Esophagus squamous epithelium (tissue), 5 donors: ENCODE data around the gene GNB3. TPM values are rescaled to one million over a fixed set of nuclear protein-coding genes. Genes with fewer than 3 reads are reported as not detected.

Experiments
- DNase-seq: peaks from one replicate; lab custom pipeline; 2025; lab: John Stamatoyannopoulos, UW
- H3K27ac ChIP-seq, 4 donors: fragments of 200-600 bp; sonication (generic); one replicate each; pipeline ENCODE4 v1.5.1; 2016 to 2019; ENCODE audit warnings: mild to moderate bottlenecking in 1 of 4
- H3K27me3 ChIP-seq, 4 donors: fragments of 200-600 bp; sonication (generic); 1 replicate in 3 of 4; 2 replicates in 1 of 4; pipeline versions ENCODE4 v1.5.1 to v1.6.0; 2017 to 2021; ENCODE audit warnings: antibody characterized with exemption in 1 of 4
- H3K36me3 ChIP-seq, 3 donors: fragments of 200-600 bp; sonication (generic); one replicate each; pipeline ENCODE4 v1.5.1; 2016 to 2019
- H3K4me1 ChIP-seq, 3 donors: fragments of 200-600 bp; sonication (generic); one replicate each; pipeline ENCODE4 v1.5.1; 2017 to 2019
- H3K4me3 ChIP-seq, 4 donors: fragments of 200-600 bp; sonication (generic); 1 replicate in 3 of 4; 2 replicates in 1 of 4; pipeline ENCODE4 v1.5.1; 2016 to 2019; ENCODE audit warnings: mild to moderate bottlenecking in 2 of 4, moderate library complexity in 1 of 4
- H3K9me3 ChIP-seq, 3 donors: fragments of 200-600 bp; sonication (generic); one replicate each; pipeline ENCODE4 v1.5.1; 2016 to 2019
- CTCF ChIP-seq, 6 experiments: fragments of 450-650 bp in 4 of 6; fragments of 200-600 bp in 2 of 6; sonication (generic) in 2 of 6; IDR thresholded peaks; one replicate each; pipeline ENCODE4 v1.5.1; 2016 to 2019; ENCODE audit warnings: antibody characterized with exemption in 6 of 6, mild to moderate bottlenecking in 4 of 6, moderate library complexity in 4 of 6
- POLR2A ChIP-seq, 4 donors: fragments of 450-650 bp; IDR thresholded peaks; one replicate each; pipeline ENCODE4 v1.6.1; 2017; ENCODE audit warnings: antibody characterized with exemption in 4 of 4, mild to moderate bottlenecking in 4 of 4, moderate library complexity in 3 of 4
- WGBS, 2 donors: methylation state at CpG; one replicate each; pipeline ENCODE4 v1.1.5; 2018; 5-methylcytosine and 5-hydroxymethylcytosine counted together
- intact Hi-C: fragments of 100-400 bp; cut with DNase I; formaldehyde crosslinking; loops from one replicate; pipeline ENCODE4 v1.15.0; 2022
- total RNA-seq, 4 donors: library from RNA; depleted of rRNA; stranded (reverse); fragments of >200 nt; gene quantifications; one replicate each; pipeline ENCODE4 v1.1.0, GENCODE V29; 2016
- donor health status: DM: yes; HTN: yes; CAD: no.

GNB3 gene
- total RNA-seq, 4 donors from 2014 or later: 0.76 TPM; not detected in 3

GRCh38 chr12:6818645-6819044 lies 22.1 kb upstream of the GNB3 start:
- no peak overlapping the region for H3K4me3 ChIP-seq
- TF ChIP-seq POLR2A (IDR thresholded peaks at IDR 0.05) (no peak), CTCF (IDR thresholded peaks at IDR 0.05) (no peak)
- no peak for DNase-seq
- no peaks in the 10 kb centered on the region for H3K36me3 ChIP-seq
- H3K27me3 ChIP-seq: peaks cover 0 to 51% (median 3%) of the 10 kb centered on the region in 4 donors
- intact Hi-C loops: no loop called here
- H3K9me3 ChIP-seq: no peaks in the 10 kb centered on the region
- H3K4me1 ChIP-seq: peaks cover 7 to 21% (median 7%) of the 10 kb centered on the region in 3 donors
- 100% methylated on average over 1 of the region's 5 CpGs for WGBS, 2 donors
- H3K27ac ChIP-seq: no peak overlapping the region

- no peak for TF ChIP-seq CTCF (IDR thresholded peaks at IDR 0.05)
- no peak for TF ChIP-seq POLR2A (IDR thresholded peaks at IDR 0.05)
- no peaks in the 10 kb centered on the region for H3K36me3 ChIP-seq
- no peaks in the 10 kb centered on the region for H3K9me3 ChIP-seq
- H3K27me3 ChIP-seq: peaks cover 0 to 51% (median 5%) of the 10 kb centered on the region in 4 donors
- H3K27ac ChIP-seq: no peak overlapping the region
- DNase-seq: no peak
- 85 to 87% methylated on average over 12 to 13 of the region's 13 CpGs for WGBS, 2 donors
- H3K4me3 ChIP-seq: no peak overlapping the region
- peaks cover 7 to 21% (median 7%) of the 10 kb centered on the region in 3 donors for H3K4me1 ChIP-seq
- intact Hi-C loops: no loop called here
These were observed 21.4 kb upstream of the GNB3 start for GRCh38 chr12:6819106-6820030.

- H3K27me3 ChIP-seq: peaks cover 0 to 52% (median 5%) of the 10 kb centered on the region in 4 donors
- DNase-seq: no peak
- intact Hi-C loops: no loop called here
- TF ChIP-seq CTCF (IDR thresholded peaks at IDR 0.05): no peak
- TF ChIP-seq POLR2A (IDR thresholded peaks at IDR 0.05): no peak
- 74 to 96% methylated on average over 2 to 3 of the region's 5 CpGs for WGBS, 2 donors
- peaks cover 7 to 25% (median 7%) of the 10 kb centered on the region in 3 donors for H3K4me1 ChIP-seq
- no peak overlapping the region for H3K4me3 ChIP-seq
- H3K27ac ChIP-seq: no peak overlapping the region
- no peaks in the 10 kb centered on the region for H3K36me3 ChIP-seq
- no peaks in the 10 kb centered on the region for H3K9me3 ChIP-seq
These were observed 20.6 kb upstream of the GNB3 start for GRCh38 chr12:6820166-6820565.

GRCh38 chr12:6821591-6822425 lies 18.9 kb upstream of the GNB3 start, which contains the start of gene GPR162:
TSS of gene GPR162 (plus strand) at chr12:6821821. CDS start at chr12:6823899, 2,078 bp downstream.
- intact Hi-C loops: no loop called here

More at GRCh38 chr12:6821591-6822425, 18.9 kb upstream of the GNB3 start, which contains the start of gene GPR162:
- no peaks in the 10 kb centered on the region for H3K36me3 ChIP-seq
- no peak for DNase-seq
- TF ChIP-seq CTCF (IDR thresholded peaks at IDR 0.05) (no peak), POLR2A (IDR thresholded peaks at IDR 0.05) (no peak)
- peaks cover 0 to 69% (median 5%) of the 10 kb centered on the region in 4 donors for H3K27me3 ChIP-seq
- H3K27ac ChIP-seq: peak within 1 kb of the TSS; percentile 27 to 66 (median 51)
- WGBS, 2 donors: 2 to 7% methylated on average over 14 to 16 of the region's 28 CpGs
- H3K4me1 ChIP-seq: peaks cover 7 to 35% (median 10%) of the 10 kb centered on the region in 3 donors
- peak within 1 kb of the TSS; percentile 16 to 59 (median 41) for H3K4me3 ChIP-seq
- no peaks in the 10 kb centered on the region for H3K9me3 ChIP-seq
